Activated naive CD4-positive, alpha-beta T cell treated with anti-CD3 and anti-CD28 coated beads, Interleukin-2, amount 50 U/mL, for 72 hours (primary cell): Measurements from ENCODE around the gene DLG1. TPM values are rescaled to one million over a fixed set of nuclear protein-coding genes. Genes with fewer than 3 reads are reported as not detected.

Experiments used
- ATAC-seq, 2 donors: fragments of 150-1000 bp; cut with Tn5 transposase; 2 replicates each; pipeline ENCODE4 v1.10.0; 2021; ENCODE audit warnings: mild to moderate bottlenecking in 2 of 2, moderate library complexity in 2 of 2
- DNase-seq, 2 donors: peaks; one replicate each; pipeline ENCODE4 v3.0.0; 2021 to 2022; ENCODE audit warnings: low spot score in 2 of 2
- H3K27ac Mint-ChIP-seq, 2 donors: one replicate each; pipeline ENCODE4 v1.8.0; 2022; ENCODE audit warnings: mild to moderate bottlenecking in 2 of 2, mixed read lengths in 2 of 2
- H3K36me3 Mint-ChIP-seq, 2 donors: one replicate each; pipeline ENCODE4 v1.8.0; 2022; ENCODE audit warnings: mixed read lengths in 2 of 2
- H3K9me3 Mint-ChIP-seq, 2 donors: one replicate each; pipeline ENCODE4 v1.8.0; 2022; ENCODE audit warnings: mixed read lengths in 2 of 2
- total RNA-seq, 2 donors: library from RNA; stranded (reverse); gene quantifications; one replicate each; pipeline ENCODE4 v1.2.3, GENCODE V29; 2022

DLG1 gene
- total RNA-seq, 2 donors from 2014 or later: 76.3 to 119 TPM

GRCh38 chr3:196994056-196994455, 304.4 kb downstream of the DLG1 start:
- H3K36me3 Mint-ChIP-seq: no peaks in the 10 kb centered on the region
- ATAC-seq: no peak
- no peak overlapping the region for H3K27ac Mint-ChIP-seq
- H3K9me3 Mint-ChIP-seq: no peaks in the 10 kb centered on the region
- no peak for DNase-seq
